ENCODE data around the gene TRIM5.

Gene TRIM5

DNA sequence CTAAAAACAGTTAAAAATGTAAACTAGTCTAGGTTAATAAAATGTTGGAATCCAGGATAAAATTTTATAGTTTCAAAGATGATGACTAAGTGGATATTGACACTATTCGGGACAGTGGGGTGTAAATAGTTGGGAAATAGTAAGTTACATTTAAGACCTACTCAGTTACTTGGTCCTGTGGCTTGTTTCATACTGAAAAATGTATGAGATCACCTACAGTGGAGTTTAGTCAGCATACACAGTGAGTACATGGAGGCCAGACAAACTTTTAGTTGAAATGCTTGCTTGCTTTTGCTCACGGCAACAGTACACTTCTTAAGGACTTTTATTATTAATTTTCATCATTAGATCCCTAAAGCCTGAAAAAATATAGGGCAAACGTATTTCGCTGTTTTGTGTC is 20.8 kb upstream of the TRIM5 start:
- TF ChIP-seq, protein P1, sequence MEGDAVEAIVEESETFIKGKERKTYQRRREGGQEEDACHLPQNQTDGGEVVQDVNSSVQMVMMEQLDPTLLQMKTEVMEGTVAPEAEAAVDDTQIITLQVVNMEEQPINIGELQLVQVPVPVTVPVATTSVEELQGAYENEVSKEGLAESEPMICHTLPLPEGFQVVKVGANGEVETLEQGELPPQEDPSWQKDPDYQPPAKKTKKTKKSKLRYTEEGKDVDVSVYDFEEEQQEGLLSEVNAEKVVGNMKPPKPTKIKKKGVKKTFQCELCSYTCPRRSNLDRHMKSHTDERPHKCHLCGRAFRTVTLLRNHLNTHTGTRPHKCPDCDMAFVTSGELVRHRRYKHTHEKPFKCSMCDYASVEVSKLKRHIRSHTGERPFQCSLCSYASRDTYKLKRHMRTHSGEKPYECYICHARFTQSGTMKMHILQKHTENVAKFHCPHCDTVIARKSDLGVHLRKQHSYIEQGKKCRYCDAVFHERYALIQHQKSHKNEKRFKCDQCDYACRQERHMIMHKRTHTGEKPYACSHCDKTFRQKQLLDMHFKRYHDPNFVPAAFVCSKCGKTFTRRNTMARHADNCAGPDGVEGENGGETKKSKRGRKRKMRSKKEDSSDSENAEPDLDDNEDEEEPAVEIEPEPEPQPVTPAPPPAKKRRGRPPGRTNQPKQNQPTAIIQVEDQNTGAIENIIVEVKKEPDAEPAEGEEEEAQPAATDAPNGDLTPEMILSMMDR (IDR thresholded peaks at IDR 0.05), result no peak

DNA sequence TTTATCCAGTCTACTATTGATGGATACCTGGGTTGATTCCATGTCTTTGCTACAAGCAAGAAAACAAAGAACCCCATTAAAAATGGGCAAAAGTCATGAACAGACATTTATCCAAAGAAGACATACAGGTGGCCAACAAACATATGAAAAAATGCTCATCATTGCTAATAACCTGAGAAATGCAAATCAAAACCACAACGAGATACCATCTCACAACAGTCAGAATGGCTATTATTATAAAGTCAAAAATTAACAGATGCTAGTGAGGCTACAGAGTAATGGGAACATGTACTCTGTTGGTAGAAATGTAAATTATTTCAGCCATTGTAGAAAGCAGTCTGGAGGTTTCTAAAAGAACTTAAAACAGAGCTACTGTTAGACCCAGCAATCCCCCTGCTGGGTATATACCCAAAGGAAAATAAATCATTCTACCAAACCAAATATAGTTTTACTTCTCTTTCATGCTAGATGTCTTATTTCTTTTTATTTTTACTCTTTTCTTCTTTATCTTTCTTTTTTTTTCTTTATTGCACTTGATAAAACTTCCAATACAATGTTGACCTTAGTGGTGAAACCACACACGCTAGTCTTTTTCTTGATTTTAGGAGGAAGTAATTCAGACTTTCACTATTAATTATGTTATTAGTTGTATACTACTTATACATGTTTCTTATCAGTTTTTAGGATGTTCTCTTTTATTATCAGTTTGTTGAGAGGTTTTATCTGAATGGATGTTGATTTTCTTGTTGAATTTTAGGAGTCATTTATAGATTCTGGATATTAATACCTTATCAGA is 19.1 kb upstream of the TRIM5 start:
- TF ChIP-seq, protein P1 (IDR thresholded peaks at IDR 0.05), result no peak

DNA sequence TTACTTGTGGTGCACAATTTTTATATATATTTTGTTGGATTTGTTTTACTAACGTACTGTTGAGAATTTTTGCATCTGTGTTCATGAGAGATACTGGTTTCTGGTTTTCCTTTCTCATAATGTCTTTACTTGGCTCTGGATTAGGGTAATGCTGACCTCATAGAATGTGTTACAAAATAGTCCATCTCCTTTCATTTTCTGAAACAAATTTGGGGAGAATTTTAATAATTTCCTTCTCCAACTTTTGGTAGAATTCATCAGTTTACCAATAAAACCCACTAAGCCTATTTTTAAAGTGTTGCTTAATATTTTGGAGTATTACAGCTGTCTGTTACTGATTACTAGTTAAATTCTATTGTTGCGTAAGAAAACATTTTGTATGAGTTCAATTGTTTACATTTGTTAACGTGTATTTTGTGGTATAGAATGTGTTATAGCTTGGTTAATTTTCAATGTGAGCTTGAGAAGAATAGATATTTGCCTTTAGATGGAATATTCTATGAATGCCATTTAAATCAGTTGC is 16.2 kb upstream of the TRIM5 start:
- TF ChIP-seq, protein P1 (IDR thresholded peaks at IDR 0.05), result no peak

DNA sequence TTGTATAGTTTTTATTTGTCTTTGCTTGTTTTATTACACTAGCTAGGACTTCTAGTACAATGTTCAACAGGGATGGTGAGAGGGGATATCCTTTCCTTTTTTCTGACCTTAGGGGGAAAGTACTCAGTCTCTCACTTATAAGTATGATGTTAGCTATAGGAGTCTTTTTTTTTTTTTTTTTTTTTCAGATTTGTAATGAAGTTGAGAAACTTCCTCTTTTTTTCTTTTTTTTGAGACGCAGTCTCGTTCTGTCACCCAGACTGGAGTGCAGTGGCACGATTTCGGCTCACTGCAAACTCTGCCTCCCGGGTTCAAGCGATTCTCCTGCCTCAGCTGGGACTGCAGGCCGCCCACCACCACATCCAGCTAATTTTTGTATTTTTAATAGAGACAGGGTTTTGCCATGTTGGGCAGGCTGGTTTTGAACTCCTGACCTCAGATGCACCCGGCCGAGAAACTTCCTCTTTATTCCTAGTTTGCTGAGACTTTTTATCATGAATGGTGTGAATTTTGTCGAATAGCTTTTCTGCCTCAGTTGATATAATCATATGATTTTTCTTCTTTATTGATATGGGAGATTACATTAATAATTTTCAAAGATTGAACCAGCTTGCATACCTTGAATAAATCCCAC is 15.7 kb upstream of the TRIM5 start:
- TF ChIP-seq, protein P1 (IDR thresholded peaks at IDR 0.05), result no peak

DNA sequence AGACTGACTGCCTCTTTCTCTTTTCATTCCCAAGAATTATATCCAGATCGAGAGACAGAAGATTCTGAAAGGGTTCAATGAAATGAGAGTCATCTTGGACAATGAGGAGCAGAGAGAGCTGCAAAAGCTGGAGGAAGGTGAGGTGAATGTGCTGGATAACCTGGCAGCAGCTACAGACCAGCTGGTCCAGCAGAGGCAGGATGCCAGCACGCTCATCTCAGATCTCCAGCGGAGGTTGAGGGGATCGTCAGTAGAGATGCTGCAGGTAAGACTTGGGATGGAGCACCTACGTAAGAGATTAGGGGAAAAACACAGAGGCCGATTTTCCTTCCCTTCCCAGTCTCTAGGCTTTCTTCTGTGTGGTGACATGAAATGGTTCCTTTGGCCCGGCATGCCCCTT is 13.4 kb upstream of the TRIM5 start:
- TF ChIP-seq, protein P1 (IDR thresholded peaks at IDR 0.05), result no peak

DNA sequence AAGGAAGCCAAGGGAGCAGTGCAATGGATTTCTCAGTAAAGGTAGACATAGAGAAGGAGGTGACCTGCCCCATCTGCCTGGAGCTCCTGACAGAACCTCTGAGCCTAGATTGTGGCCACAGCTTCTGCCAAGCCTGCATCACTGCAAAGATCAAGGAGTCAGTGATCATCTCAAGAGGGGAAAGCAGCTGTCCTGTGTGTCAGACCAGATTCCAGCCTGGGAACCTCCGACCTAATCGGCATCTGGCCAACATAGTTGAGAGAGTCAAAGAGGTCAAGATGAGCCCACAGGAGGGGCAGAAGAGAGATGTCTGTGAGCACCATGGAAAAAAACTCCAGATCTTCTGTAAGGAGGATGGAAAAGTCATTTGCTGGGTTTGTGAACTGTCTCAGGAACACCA is 11.3 kb upstream of the TRIM5 start:
- TF ChIP-seq, protein P1 (IDR thresholded peaks at IDR 0.05), result no peak

DNA sequence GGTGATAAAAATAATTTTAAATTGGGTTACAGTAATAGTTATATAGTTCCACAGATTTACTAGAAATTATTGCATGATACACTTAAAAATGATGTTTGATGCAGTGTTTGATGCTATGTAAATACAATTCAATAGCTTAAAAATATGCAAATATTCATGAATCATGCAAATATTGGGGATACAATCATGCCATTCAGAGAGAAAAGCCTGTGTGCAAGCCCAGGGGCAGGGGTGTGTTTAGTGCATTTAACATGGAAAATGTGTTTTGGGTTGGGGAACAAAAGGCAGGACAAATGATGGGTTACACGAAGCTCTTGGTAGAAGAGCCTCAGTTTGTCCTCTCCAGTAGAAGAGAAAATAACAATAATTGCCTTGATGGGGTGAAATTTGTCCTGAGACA is 10.7 kb upstream of the TRIM5 start:
- TF ChIP-seq, protein P1 (IDR thresholded peaks at IDR 0.05), result no peak

Data from LNCAP (cell line).